GM23248 (cell line): Measurements from ENCODE around the gene ZFPM1. TPM values are rescaled to one million over a fixed set of nuclear protein-coding genes. Genes with fewer than 3 reads are reported as not detected.
A peak's percentile ranks its signal among the peaks of the same experiment; 100 is the strongest.

Experiments used
- DNase-seq: peaks from one replicate; pipeline ENCODE4 v3.0.0-alpha.2; 2015
- H2AFZ ChIP-seq: fragments of 200-600 bp; sonication (generic); 2 replicates; pipeline ENCODE4 v1.6.1; 2016; ENCODE audit warnings: antibody characterized with exemption
- H3F3A ChIP-seq: fragments of 200-600 bp; sonication (generic); 2 replicates; pipeline ENCODE4 v1.6.1; 2016; ENCODE audit warnings: mild to moderate bottlenecking, antibody characterized with exemption, mixed run types; ENCODE audit not compliant: insufficient read depth
- H3K27ac ChIP-seq: fragments of 200-600 bp; sonication (generic); 2 replicates; pipeline ENCODE4 v1.5.1; 2016; ENCODE audit warnings: mild to moderate bottlenecking
- H3K27me3 ChIP-seq: fragments of 200-600 bp; sonication (generic); replicated peaks from 2 replicates; pipeline ENCODE4 v1.6.1; 2016; ENCODE audit warnings: mild to moderate bottlenecking; ENCODE audit not compliant: insufficient read depth
- H3K36me3 ChIP-seq: fragments of 200-600 bp; sonication (generic); 2 replicates; pipeline ENCODE4 v1.6.1; 2016; ENCODE audit warnings: low read depth, mild to moderate bottlenecking
- H3K4me1 ChIP-seq: fragments of 200-600 bp; sonication (generic); 2 replicates; pipeline ENCODE4 v1.6.1; 2016; ENCODE audit warnings: mild to moderate bottlenecking; ENCODE audit not compliant: insufficient read depth
- H3K4me2 ChIP-seq: fragments of 200-600 bp; sonication (generic); one replicate; pipeline ENCODE4 v1.6.1; 2016; ENCODE audit warnings: mild to moderate bottlenecking; ENCODE audit not compliant: unreplicated experiment
- H3K4me3 ChIP-seq: fragments of 200-600 bp; sonication (generic); 2 replicates; pipeline ENCODE4 v1.5.1; 2016; ENCODE audit warnings: mild to moderate bottlenecking
- H3K79me2 ChIP-seq: fragments of 200-600 bp; sonication (generic); 2 replicates; pipeline ENCODE4 v1.6.1; 2016; ENCODE audit warnings: mild to moderate bottlenecking; ENCODE audit not compliant: insufficient read depth
- H3K9ac ChIP-seq: fragments of 200-600 bp; sonication (generic); 2 replicates; pipeline ENCODE4 v1.6.1; 2016; ENCODE audit warnings: mild to moderate bottlenecking
- H3K9me2 ChIP-seq: fragments of 200-600 bp; sonication (generic); 2 replicates; pipeline ENCODE4 v1.6.1; 2016; ENCODE audit warnings: mixed run types, mild to moderate bottlenecking, moderate library complexity; ENCODE audit not compliant: insufficient read depth
- H3K9me3 ChIP-seq: fragments of 200-600 bp; sonication (generic); one replicate; pipeline ENCODE4 v1.6.1; 2017; ENCODE audit warnings: low read depth
- H4K20me1 ChIP-seq: fragments of 200-600 bp; sonication (generic); 2 replicates; pipeline ENCODE4 v1.6.0; 2016; ENCODE audit not compliant: insufficient read depth
- EZH2 ChIP-seq: fragments of 200-600 bp; sonication (generic); IDR thresholded peaks from 2 replicates; pipeline ENCODE4 v1.6.1; 2018; ENCODE audit warnings: antibody characterized with exemption, mild to moderate bottlenecking; ENCODE audit not compliant: insufficient read depth, poor library complexity, severe bottlenecking
- EZH2phosphoT487 ChIP-seq: fragments of 200-600 bp; sonication (generic); IDR thresholded peaks from 2 replicates; pipeline ENCODE4 v1.6.1; 2018; ENCODE audit warnings: antibody characterized with exemption, moderate library complexity, mild to moderate bottlenecking, low read depth; ENCODE audit not compliant: insufficient read depth
- WGBS, 2 experiments: methylation state at CpG; one replicate each; pipeline ENCODE4 v1.1.6; 2015 to 2017; ENCODE audit warnings: low lambda C conversion rate in 2 of 2, low coverage in 1 of 2; ENCODE audit errors: missing lambda C conversion rate in 2 of 2; 5-methylcytosine and 5-hydroxymethylcytosine counted together
- in situ Hi-C: fragments of 300-500 bp; cut with MboI; formaldehyde crosslinking; loops from 2 replicates; pipeline ENCODE4 v1.15.0; 2020
- polyA plus RNA-seq: library from polyadenylated mRNA; unstranded; fragments of >200 nt; fragmentation: Nextera tagmentation; extraction: Ambion mirVana; gene quantifications from 2 replicates; pipeline ENCODE4 v1.2.1, GENCODE V29; 2016
- total RNA-seq: library from RNA; depleted of rRNA; stranded (reverse); fragments of >200 nt; shearing (Covaris generic); gene quantifications from 2 replicates; pipeline ENCODE4 v1.2.3, GENCODE V29; 2014

Gene ZFPM1
- total and polyA plus RNA-seq, 2 experiments from 2014 or later: 0.06 to 2.4 TPM

GRCh38 chr16:88442727-88443576, 10.1 kb upstream of the ZFPM1 start:
- WGBS, 2 experiments: 16 to 17% methylated on average over 35 to 40 of the region's 40 CpGs
- no peak overlapping the region for H3K4me2 ChIP-seq

DNA sequence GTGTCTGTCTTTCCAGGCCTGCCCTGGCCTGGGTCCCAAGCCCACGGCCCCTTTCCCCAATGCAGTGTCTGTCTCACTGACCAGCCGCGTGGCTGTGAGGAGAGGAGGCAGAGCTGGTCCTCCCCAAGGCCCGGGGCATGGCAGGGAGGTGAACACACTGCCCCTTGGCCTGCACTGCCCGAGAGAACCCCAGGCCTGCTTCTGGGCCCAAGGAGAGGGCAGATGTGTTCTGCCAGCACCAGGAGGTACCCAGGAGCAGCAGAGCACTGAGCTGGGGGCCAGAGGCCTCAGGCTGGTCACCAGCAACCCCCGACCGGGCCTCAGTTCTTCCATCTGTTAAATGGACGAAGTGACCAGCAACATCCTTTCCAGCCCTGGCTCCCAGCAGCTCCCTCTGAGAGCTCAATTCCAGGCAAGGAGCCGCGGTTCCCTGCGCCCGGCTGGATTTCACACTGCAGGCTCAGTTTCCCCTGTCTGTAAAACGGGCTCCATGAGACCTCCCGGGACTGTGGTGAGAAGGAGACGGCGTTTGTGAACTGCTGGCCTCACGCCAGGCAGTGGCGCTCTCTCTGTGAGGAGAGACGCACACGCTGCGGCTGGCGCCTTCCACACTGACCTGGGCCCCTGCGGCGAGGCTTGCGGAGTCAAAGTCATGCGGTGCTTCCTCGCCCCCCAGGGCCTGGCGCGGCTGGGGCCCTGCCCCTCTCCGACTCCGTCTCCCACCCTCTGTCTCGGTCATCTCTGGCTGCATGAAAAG, 8.1 kb upstream of the ZFPM1 start:
- no peak overlapping the region for H3K27ac ChIP-seq
- TF ChIP-seq EZH2 (no peak), EZH2phosphoT487 (no peak)
- H3K36me3 ChIP-seq: no peaks in the 10 kb centered on the region
- DNase-seq: no peak
- H2AFZ ChIP-seq: no peak overlapping the region
- in situ Hi-C loops: no loop called here
- H3K9me2 ChIP-seq: no peaks in the 10 kb centered on the region
- H3K9me3 ChIP-seq: no peaks in the 10 kb centered on the region
- no peaks in the 10 kb centered on the region for H4K20me1 ChIP-seq
- H3K4me1 ChIP-seq: no peaks in the 10 kb centered on the region
- 56 to 57% methylated on average over 29 to 32 of the region's 32 CpGs for WGBS, 2 experiments
- no peak overlapping the region for H3K4me2 ChIP-seq
- H3K27me3 ChIP-seq: no peaks in the 10 kb centered on the region; the same call in 1 of the 2 replicates
- H3K79me2 ChIP-seq: no peaks in the 10 kb centered on the region
- no peaks in the 10 kb centered on the region for H3F3A ChIP-seq
- H3K9ac ChIP-seq: no peak overlapping the region
- no peak overlapping the region for H3K4me3 ChIP-seq

More at GRCh38 chr16:88442727-88443576, 10.1 kb upstream of the ZFPM1 start:
- no peak for TF ChIP-seq EZH2phosphoT487
- no peak for TF ChIP-seq EZH2
- Histone ChIP-seq H3K79me2 (no peaks in the 10 kb centered on the region), H3K36me3 (no peaks in the 10 kb centered on the region), H3K4me1 (no peaks in the 10 kb centered on the region), H3K27ac (no peak overlapping the region), H3K9ac (no peak overlapping the region), H3F3A (no peaks in the 10 kb centered on the region), H3K9me2 (no peaks in the 10 kb centered on the region), H4K20me1 (no peaks in the 10 kb centered on the region), H3K27me3 (no peaks in the 10 kb centered on the region; the same call in 1 of the 2 replicates), H3K4me3 (no peak overlapping the region), H2AFZ (no peak overlapping the region), H3K9me3 (no peaks in the 10 kb centered on the region)
- DNase-seq: peak; percentile 82
- in situ Hi-C loops: no loop called here

- no peak overlapping the region for H3K27ac ChIP-seq
- DNase-seq: no peak
- H3K4me1 ChIP-seq: no peaks in the 10 kb centered on the region
- no peak overlapping the region for H2AFZ ChIP-seq
- H3K79me2 ChIP-seq: no peaks in the 10 kb centered on the region
- WGBS, 2 experiments: 58 to 64% methylated on average over 24 to 25 of the region's 25 CpGs
- no peaks in the 10 kb centered on the region; the same call in 1 of the 2 replicates for H3K27me3 ChIP-seq
- H3F3A ChIP-seq: no peaks in the 10 kb centered on the region
- H3K4me3 ChIP-seq: no peak overlapping the region
- TF ChIP-seq EZH2: no peak
- TF ChIP-seq EZH2phosphoT487: no peak
- H3K9me3 ChIP-seq: no peaks in the 10 kb centered on the region
- H3K9me2 ChIP-seq: no peaks in the 10 kb centered on the region
- in situ Hi-C loops: no loop called here
- no peak overlapping the region for H3K4me2 ChIP-seq
- H3K36me3 ChIP-seq: no peaks in the 10 kb centered on the region
- no peaks in the 10 kb centered on the region for H4K20me1 ChIP-seq
- no peak overlapping the region for H3K9ac ChIP-seq
Observed at GRCh38 chr16:88445583-88445960, 7.5 kb upstream of the ZFPM1 start.

- Histone ChIP-seq H3F3A (no peaks in the 10 kb centered on the region), H3K27ac (no peak overlapping the region), H3K9me3 (no peaks in the 10 kb centered on the region), H3K4me2 (no peak overlapping the region), H2AFZ (no peak overlapping the region), H3K9me2 (no peaks in the 10 kb centered on the region), H4K20me1 (no peaks in the 10 kb centered on the region), H3K9ac (no peak overlapping the region), H3K27me3 (no peaks in the 10 kb centered on the region; the same call in 1 of the 2 replicates), H3K4me3 (no peak overlapping the region), H3K4me1 (no peaks in the 10 kb centered on the region), H3K36me3 (no peaks in the 10 kb centered on the region), H3K79me2 (no peaks in the 10 kb centered on the region)
- no peak for TF ChIP-seq EZH2
- TF ChIP-seq EZH2phosphoT487: no peak
- in situ Hi-C loops: no loop called here
- 64 to 70% methylated on average over 15 to 23 of the region's 25 CpGs for WGBS, 2 experiments
- DNase-seq: no peak
Observed at GRCh38 chr16:88446061-88446460, 7.0 kb upstream of the ZFPM1 start.
